Activated CD8-positive, alpha-beta memory T cell treated with anti-CD3 and anti-CD28 coated beads for 36 hours (primary cell): ENCODE results near the gene SPOCD1. TPM values are rescaled to one million over a fixed set of nuclear protein-coding genes. Genes with fewer than 3 reads are reported as not detected.

Experiments used
- CTCF ChIA-PET: fragments of 350-600 bp; sonication (Branson Sonifier 250); formaldehyde crosslinking; loops from one replicate; lab custom pipeline; 2021; ENCODE audit warnings: antibody characterized with exemption; lab: Charles Lee
- POLR2A ChIA-PET: fragments of 350-600 bp; sonication (Branson Sonifier 250); formaldehyde crosslinking; loops from one replicate; lab custom pipeline; 2021; ENCODE audit warnings: antibody characterized with exemption; lab: Charles Lee
- total RNA-seq, 2 experiments: library from RNA; stranded (reverse); gene quantifications; one replicate each; pipeline ENCODE4 v1.2.3, GENCODE V29; 2021

Gene SPOCD1
- total RNA-seq, 2 experiments from 2014 or later: not detected

GRCh38 chr1:31807273-31808048 is 8.4 kb downstream of the SPOCD1 start:
- POLR2A ChIA-PET: no interaction called here
- CTCF ChIA-PET: no interaction called here

DNA sequence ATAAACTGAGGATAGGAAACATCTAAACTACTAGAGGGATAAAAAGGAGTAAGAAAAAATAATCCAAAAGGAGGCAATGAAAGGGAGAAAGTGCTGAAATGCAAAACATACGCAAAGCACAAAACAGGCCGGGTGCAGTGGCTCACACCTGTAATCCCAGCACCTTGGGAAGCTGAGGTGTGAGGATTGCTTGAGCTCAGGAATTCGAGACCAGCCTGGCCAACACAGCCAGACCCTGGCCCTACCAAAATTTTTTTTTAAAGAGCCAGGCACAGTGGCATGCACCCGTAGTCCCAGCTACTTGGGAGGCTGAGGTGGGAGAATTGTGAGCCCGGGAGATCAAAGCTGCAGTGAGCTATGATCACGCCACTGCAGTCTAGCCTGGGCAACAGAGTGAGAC is 10.5 kb downstream of the SPOCD1 start:
- POLR2A ChIA-PET: no interaction called here

GRCh38 chr1:31804098-31804497 is 11.7 kb downstream of the SPOCD1 start:
- POLR2A ChIA-PET: no interaction called here
- CTCF ChIA-PET: interaction anchor here (1.2 kb wide), 1 partner anchor 10 kb away, joined by 3 read pairs; no protein-coding TSS in a partner anchor

More for the DNA sequence above, 10.5 kb downstream of the SPOCD1 start:
- CTCF ChIA-PET: interaction anchor here (0.7 kb wide), 1 partner anchor 268 kb away, joined by 3 read pairs; the partner anchor contains the start of gene TMEM39B

DNA sequence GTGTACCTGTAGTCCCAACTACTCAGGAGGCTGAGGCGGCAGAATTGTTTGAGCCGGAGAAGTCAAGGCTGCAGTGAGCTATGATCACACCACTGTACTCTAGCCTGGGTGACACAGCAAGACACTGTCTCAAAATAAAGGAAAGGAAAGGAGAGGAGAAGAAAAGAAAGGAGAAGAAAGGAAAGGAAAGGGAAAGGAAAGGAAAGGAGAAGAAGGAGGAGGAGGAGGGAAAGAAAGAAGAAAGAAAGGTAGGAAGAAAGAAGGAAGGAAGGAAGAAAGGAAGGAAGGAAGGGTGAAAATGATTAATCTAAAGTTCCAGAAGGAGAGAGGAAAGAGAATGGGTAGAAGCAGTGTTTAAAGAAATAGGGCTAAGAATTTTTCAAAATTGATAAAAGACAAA is 12.2 kb downstream of the SPOCD1 start:
- CTCF ChIA-PET: interaction anchor here (1.2 kb wide), 1 partner anchor 10 kb away, joined by 3 read pairs; no protein-coding TSS in a partner anchor

GRCh38 chr1:31802190-31803150 is 13.4 kb downstream of the SPOCD1 start:
- ChIA-PET POLR2A (no interaction called here), CTCF (interaction anchor here (1.2 kb wide), 1 partner anchor 11 kb away, joined by 3 read pairs; no protein-coding TSS in a partner anchor)

More for the DNA sequence above, 12.2 kb downstream of the SPOCD1 start:
- POLR2A ChIA-PET: no interaction called here

- POLR2A ChIA-PET: no interaction called here
- CTCF ChIA-PET: interaction anchor here (0.6 kb wide), 1 partner anchor 34 kb away, joined by 3 read pairs; no protein-coding TSS in a partner anchor
These were observed 14.4 kb downstream of the SPOCD1 start for GRCh38 chr1:31801458-31801857.

DNA sequence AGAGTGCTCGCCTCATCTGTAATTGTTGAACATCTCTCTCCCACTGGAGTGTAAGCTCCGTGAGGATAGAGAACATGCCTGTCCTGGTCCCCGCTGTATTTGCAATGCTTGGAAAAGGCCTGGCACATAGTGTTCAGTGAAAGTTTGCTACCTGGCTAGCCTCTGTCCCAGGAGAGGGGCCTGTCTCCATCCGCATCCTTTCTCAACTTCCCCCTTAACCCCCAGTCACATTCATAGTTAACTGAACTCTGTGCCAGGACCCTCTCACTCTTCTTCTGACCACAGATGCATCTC is 15.2 kb downstream of the SPOCD1 start:
- POLR2A ChIA-PET: no interaction called here
- CTCF ChIA-PET: no interaction called here

- POLR2A ChIA-PET: no interaction called here
- CTCF ChIA-PET: interaction anchor here (0.6 to 2.4 kb wide), 2 partner anchors 10 to 242 kb away, joined by 3 to 15 read pairs; no protein-coding TSS in a partner anchor
These were observed 15.7 kb downstream of the SPOCD1 start for GRCh38 chr1:31799895-31800673.

GRCh38 chr1:31799196-31799894 is 16.5 kb downstream of the SPOCD1 start:
- POLR2A ChIA-PET: no interaction called here
- CTCF ChIA-PET: interaction anchor here (2.4 kb wide), 1 partner anchor 9 kb away, joined by 15 read pairs; no protein-coding TSS in a partner anchor

- ChIA-PET POLR2A (no interaction called here), CTCF (interaction anchor here (0.8 to 2.4 kb wide), 4 partner anchors 9 to 176 kb away, joined by 3 to 15 read pairs (median 4); no protein-coding TSS in a partner anchor)
These were observed 17.2 kb downstream of the SPOCD1 start for GRCh38 chr1:31798433-31799195.

- POLR2A ChIA-PET: no interaction called here
- CTCF ChIA-PET: interaction anchor here (0.8 to 2.4 kb wide), 4 partner anchors 8 to 176 kb away, joined by 3 to 15 read pairs (median 4); no protein-coding TSS in a partner anchor
These were observed 17.8 kb downstream of the SPOCD1 start for GRCh38 chr1:31798086-31798432.

DNA sequence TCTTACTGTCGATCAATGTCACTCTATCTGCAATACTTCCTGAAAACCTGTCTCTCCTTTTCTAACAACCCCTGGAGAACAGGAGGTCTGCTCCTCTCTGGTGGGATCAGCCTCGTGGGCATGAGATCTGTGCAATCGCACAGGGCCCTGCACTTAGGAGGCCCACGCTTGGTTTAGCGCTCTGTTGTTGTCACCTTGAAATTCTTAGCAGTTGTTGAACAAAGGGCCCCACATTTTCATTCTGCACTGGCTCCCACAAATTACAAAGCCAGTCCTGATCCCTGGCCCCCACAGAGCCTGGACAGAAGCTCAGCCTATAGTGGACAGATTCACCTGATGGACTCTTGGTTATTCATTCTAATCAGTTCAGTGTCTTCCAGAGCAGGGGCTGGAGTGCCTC is 18.6 kb downstream of the SPOCD1 start:
- ChIA-PET POLR2A (no interaction called here), CTCF (interaction anchor here (1.0 kb wide), 1 partner anchor 133 kb away, joined by 4 read pairs; no protein-coding TSS in a partner anchor)

- CTCF ChIA-PET: no interaction called here
- POLR2A ChIA-PET: no interaction called here
These were observed 19.1 kb downstream of the SPOCD1 start for GRCh38 chr1:31796707-31797106.

GRCh38 chr1:31795801-31796621 is 19.8 kb downstream of the SPOCD1 start:
- ChIA-PET CTCF (no interaction called here), POLR2A (no interaction called here)

DNA sequence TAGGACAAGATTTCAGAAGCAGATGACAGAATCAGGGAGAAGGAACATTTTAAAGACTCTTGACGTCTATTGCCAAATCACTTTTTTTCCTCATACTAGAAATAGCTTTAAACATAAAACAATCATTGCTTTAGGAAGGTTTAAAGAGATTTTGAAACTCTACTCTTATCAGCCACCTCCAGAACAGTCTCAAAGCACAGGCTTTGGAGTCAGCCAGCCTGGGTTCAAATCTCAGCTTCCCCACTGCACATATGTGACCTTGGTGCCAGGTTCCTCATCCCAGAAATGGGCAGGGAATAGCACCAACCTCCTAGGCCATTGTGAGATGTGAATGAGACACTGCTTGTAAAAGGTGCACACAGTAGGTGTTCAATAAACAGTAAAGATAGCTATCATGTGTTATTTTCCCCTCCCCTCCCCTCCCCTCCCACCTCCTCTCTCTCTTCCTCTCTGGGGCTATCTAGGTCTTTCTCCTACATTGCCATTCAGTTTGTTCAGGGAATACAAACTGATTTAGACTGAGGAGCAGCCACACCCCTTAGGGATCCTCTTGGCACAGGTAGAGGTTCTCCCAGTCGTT is 20.6 kb downstream of the SPOCD1 start:
- POLR2A ChIA-PET: no interaction called here
- CTCF ChIA-PET: no interaction called here

DNA sequence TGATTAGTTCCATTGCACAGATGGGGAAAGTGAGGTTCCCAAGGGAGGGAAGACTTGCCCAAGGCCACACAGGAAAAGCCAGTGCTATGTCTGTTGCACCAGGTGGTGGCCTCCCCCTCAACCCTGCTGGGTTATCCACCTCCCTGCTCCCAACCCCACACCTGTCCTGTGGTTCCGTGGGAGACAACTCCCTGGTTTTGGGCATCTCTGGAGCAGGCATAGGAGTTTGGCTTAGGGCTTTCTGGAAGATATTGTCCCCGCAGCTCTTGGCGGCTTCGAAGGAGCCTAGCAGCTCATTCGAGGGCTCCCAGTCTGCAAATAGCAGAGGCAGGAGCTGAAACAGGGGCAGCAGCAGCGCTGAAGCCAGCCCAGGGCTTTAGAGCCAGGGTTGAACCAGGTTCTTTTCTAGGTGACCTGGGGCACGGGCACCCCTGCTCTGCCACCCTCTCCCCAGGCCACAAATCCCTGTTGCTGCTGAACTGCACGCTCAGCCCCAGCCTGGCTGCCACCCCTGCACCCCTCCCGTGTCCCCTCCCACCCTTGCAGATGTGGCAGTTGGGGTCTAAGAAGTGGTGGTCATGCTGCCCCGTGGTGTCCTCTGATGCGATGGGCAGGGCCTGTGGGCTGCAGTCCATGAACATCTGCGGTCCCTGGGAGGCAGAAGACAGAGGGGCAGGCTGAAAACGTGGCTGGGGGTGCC is 22.1 kb downstream of the SPOCD1 start:
- ChIA-PET CTCF (no interaction called here), POLR2A (no interaction called here)
